Fibroblast of the aortic adventitia (primary cell): ENCODE results near the gene NPTXR. TPM values are rescaled to one million over a fixed set of nuclear protein-coding genes. Genes with fewer than 3 reads are reported as not detected.
A peak's percentile ranks its signal among the peaks of the same experiment; 100 is the strongest.

Experiments
- DNase-seq: peaks from one replicate; pipeline ENCODE4 v3.0.0-alpha.2; 2010; ENCODE audit warnings: low read depth
- H3K4me3 ChIP-seq: 2 replicates; pipeline ENCODE4 v1.5.1; 2011; ENCODE audit warnings: low read depth, mild to moderate bottlenecking, control low read depth, low read length, moderate library complexity
- CTCF ChIP-seq: IDR thresholded peaks from 2 replicates; pipeline ENCODE4 v1.5.1; 2011; ENCODE audit warnings: mild to moderate bottlenecking, low read length, control low read depth, inconsistent platforms; ENCODE audit not compliant: insufficient read depth
- total RNA-seq: library from RNA; depleted of rRNA; stranded (reverse); fragments of >200 nt; gene quantifications from 2 replicates; pipeline ENCODE4 v1.2.3, GENCODE V29; 2012; ENCODE audit warnings: low replicate concordance

The NPTXR gene
- total RNA-seq, 1 donor = 1.3 TPM

- H3K4me3 ChIP-seq = no peak overlapping the region
- TF ChIP-seq CTCF = no peak
- peak; percentile 42 for DNase-seq
Measured at GRCh38 chr22:38831166-38831945, 12.5 kb downstream of the NPTXR start.

- TF ChIP-seq CTCF = no peak
- DNase-seq = no peak
- H3K4me3 ChIP-seq = no peak overlapping the region
Measured at GRCh38 chr22:38830845-38831108, 13.1 kb downstream of the NPTXR start.

- no peak for DNase-seq
- no peak for TF ChIP-seq CTCF
Measured at GRCh38 chr22:38830026-38830844, 13.6 kb downstream of the NPTXR start.

GRCh38 chr22:38829485-38829884 lies 14.3 kb downstream of the NPTXR start:
- TF ChIP-seq CTCF = no peak
- H3K4me3 ChIP-seq = no peak overlapping the region
- DNase-seq = no peak

More at GRCh38 chr22:38830026-38830844, 13.6 kb downstream of the NPTXR start:
- no peak overlapping the region for H3K4me3 ChIP-seq

DNA sequence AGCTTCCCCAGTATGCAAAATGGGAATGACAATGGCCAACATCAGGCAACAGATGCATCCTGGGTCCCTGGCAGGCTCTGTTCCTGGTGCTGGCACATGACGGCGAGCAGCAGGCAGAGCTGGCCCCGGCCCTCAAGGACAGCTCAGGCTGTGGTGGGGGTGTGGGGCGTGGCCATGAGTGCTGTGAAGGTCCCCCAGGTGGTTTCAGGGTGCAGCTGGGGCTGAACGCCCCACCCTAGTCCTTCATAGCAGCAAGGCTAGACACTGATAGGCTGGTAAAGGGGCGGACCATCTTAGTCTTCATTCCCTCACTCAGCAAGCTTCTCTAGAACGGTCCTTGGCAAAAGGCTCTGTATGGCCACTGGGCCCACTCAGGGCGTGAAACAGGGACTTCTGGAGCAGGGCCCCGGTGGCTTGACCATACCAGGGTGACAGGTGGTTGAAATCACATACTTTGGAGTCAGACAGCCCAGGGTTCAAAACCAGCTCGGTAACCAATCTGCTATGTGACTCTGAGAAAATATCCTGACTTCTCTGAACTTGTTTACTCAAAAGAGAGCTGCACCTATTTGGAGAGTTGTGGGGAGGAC lies 15.1 kb downstream of the NPTXR start:
- no peak for DNase-seq
- TF ChIP-seq CTCF = no peak
- H3K4me3 ChIP-seq = no peak overlapping the region

DNA sequence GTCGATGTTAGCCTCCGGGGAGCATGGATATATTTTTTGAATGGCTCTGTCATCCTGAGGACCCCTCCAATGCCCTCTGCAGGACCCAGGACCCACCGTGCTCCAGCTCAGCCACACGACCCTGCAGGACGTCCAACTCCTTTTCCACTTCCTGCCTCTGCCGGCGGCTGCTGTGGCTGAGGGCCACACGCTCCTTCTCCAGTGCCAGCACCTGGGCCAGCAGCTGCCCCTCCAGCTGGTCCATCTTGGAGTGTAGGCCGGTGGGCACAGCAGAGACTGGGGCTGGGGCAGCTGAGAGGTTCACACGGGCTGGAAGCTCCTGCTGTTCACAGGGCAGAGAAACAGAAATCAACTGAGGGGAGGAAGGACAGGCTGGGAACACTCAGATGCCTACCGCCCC lies 15.6 kb downstream of the NPTXR start:
- DNase-seq = no peak
- H3K4me3 ChIP-seq = no peak overlapping the region
- no peak for TF ChIP-seq CTCF
